HG03342 (cell line): Measurements from ENCODE around the gene MAPT.
"Not testable (repeated sequence)": the region's sequence is repeated elsewhere in the genome, so short reads cannot be mapped to it uniquely, and the experiment has no call there.

Experiments
- ATAC-seq: cut with Tn5 transposase; IDR thresholded peaks from one replicate; pipeline ENCODE4 v1.9.1; 2021; ENCODE audit warnings: mild to moderate bottlenecking, moderate library complexity; ENCODE audit not compliant: unreplicated experiment

MAPT gene

DNA sequence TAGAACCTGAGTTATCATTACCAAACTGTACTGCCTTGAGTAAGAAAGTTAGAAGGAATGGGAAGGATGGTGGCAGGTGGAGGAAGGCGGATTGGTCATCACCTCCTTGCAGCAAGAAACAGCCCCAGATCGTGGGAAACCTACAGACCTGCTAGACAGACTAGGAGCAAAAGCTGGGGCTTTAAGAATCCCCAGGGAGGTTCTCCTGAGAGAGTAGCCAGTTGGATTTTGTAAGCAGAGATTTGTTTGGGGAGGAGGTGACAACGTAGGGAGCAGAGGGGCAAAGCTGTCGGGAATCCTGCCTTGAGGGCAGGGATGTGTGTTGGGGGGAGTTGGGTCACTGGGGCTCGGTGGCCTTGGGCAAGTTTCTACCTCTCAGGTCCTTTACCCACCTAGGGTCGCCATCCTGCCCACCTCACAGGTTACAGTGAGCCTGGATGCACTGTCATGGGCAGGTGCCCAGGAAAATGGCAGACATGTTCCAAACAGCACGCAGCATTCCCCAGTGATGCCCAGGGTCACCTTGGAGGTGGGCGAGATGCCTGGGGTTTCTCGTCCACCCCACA, 55.5 kb downstream of the MAPT start:
- ATAC-seq = no peak

DNA sequence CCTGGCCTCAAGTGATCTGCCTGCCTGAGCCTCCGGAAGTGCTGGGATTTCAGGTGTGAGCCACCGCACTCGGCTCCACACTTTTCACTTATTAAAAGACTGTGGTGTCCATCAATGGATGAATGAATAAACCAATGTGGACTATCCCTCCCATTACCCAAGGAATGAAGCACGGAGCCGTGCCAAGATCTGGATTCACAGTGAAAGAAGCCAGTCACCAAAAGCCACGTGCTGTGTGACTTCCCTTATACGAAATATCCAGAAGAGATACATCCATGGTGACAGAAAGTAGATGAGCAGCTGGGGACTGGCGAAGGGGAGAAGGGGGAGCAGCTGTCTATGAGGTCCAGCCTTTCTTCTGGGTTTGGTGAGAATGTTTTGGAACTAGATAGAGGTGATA, 56.5 kb downstream of the MAPT start:
- no peak for ATAC-seq

DNA sequence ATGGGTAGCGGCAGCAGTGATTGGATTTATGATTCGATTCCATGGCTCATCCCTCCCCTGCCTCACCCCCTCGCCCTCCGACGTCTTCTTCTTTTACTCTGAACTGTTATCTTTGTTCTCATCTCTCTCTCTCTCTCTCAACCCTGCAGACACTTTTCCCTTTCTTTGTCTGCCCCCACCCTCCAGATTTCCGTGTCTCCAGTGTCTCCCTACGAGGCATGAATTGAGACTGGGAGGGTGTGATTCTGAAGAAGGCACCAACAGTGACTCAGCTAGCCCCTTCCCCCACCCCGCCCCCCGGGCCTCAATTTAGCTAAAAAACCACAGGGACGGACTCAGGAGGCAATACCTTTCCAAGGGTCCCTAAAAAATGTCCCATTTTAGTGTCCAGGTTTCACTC, 57.0 kb downstream of the MAPT start:
- no peak for ATAC-seq

DNA sequence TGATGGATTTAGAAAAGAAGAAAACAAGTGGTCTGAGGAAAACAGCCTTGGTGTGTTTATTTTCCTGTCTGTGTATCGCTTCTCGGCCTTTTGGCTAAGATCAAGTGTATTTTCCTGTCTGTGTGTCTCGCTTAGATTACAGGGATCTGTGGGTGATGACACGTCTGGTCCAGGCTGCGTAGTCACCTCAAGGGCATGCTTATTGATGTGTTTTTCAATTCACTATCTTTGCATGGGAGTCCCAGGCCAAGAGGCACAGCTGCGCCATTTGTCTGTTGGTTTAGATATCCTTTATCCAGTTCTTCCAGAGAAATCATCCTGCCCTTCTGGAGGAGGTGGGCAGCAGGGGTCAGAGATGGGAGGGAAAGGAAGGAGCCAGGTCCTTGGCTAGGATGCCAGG, 57.6 kb downstream of the MAPT start:
- ATAC-seq = no peak

DNA sequence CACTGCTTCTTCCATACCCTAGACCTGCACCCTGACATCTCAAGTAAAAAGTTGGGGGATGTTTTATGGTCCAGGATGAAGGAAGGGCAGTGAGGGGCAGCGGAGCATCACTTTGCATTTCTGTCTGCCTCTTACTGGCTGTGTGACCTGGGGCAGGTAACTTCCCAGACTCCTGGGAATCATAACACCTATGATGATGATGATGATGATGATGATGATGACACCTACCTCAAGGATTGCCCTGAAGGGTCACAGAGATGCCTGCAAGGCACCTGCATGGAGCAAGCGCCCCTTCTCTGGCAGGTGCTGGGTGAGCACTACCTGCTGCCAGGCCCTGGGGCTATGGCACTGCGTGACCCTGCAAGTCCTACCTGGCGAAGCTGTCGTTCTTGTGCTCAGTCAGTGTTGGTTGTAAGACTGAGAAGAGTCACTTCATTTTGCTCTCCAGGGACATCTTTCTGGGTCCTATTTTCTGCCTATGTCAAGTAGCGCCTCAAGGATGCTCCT, 58.5 kb downstream of the MAPT start:
- ATAC-seq = no peak

DNA sequence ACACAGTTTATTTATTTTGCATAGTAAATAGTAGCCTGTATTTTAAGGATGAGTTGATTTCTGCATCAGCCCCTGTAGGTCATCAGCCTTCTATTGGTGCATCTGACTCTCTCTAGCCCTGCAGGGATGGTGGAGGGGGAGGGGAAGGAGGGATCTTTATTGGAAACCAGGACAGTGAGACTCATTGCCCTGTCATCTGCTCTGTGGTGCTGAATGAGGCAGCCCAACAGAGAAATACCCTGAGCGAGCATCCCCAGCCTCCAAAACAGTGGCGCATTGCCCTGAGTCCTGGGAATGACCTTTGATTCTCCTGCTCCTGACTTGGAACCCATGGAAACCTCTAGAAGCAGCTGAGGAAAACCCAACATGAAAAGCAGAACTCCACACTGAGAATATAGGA, 59.2 kb downstream of the MAPT start:
- ATAC-seq = no peak

DNA sequence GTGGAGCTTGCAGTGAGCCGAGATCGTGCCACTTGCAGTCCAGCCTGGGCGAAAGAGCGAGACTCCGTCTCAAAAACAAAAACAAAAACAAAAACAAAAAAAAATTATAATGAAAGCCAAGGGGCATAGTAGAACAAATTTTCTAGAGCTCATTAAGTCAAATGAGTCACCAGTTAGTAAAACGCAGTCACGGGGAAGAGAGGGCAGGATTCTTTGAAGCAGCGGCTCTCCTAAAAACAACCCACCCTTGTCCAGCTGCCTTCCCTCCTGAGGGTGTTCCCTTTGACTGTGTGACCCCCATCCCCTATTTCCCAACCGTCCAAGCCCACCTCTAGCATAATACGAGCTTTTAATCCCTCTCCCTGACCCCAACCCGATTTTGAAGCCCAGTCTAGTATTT, 60.6 kb downstream of the MAPT start:
- ATAC-seq = no peak

DNA sequence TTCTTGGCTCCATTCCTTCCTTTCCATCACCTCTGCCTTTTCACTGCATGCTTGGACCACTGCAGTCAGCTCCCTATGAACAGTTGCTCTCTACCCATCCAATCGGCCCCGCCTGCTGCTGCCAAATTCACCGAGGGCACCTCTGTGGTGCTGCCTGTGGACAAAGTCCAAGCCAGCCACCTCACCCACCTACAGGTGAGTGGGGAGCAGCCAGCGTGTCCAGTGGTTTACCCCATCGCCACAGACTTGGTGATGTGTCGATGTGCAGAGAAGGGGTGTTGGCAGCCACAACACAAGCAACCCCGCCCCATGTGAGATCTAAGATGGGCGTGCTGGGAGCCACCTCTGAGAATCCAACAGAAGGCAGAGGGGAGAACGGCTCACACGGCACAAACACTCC, 61.0 kb downstream of the MAPT start:
- ATAC-seq = no peak

DNA sequence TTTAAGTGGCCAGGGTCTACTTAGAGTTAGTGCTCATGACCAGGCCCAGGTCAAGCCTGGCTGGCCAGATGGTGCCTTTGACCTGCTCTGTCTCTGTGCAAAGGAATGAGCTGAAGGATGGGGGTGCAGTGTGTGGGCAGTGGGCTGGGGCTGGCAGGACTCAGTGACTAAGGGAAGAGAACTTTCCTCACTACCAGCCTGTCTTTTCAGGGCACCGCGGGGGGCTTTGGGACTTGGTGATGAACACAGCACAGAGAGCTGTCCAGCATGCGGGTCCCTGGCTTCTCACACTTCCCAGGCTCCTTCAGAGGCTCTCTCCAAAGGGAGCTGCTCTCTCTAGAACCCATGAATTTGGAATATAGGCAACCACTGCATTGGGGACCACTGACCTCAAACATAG, 61.7 kb downstream of the MAPT start:
- ATAC-seq = no peak

DNA sequence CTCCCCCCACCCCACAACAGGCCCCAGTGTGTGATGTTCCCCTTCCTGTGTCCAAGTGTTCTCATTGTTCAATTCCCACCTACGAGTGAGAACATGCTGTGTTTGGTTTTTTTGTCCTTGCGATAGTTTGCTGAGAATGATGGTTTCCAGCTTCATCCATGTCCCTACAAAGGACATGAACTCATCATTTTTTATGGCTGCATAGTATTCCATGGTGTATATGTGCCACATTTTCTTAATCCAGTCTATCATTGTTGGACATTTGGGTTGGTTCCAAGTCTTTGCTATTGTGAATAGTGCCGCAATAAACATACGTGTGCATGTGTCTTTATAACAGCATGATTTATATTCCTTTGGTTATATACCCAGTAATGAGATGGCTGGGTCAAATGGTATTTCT, 62.4 kb downstream of the MAPT start:
- ATAC-seq = not testable (repeated sequence)

DNA sequence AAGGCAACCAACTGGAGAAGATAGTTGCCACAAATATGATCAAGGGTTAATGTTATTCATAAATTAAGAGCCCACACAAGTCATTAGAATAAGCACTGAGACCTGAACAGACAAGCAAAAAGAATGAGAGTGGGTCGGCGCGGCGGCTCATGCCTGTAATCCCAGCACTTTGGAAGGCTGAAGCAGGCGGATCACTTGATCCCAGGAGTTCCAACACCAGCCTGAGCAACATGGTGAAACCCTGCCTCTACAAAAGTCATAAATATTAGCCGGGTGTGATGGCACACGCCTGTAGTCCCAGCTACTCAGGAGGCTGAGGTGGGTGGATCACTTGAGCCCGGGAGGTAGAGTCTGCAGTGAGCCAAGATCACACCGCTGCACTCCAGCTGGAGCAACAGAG, 64.0 kb downstream of the MAPT start:
- ATAC-seq = no peak

DNA sequence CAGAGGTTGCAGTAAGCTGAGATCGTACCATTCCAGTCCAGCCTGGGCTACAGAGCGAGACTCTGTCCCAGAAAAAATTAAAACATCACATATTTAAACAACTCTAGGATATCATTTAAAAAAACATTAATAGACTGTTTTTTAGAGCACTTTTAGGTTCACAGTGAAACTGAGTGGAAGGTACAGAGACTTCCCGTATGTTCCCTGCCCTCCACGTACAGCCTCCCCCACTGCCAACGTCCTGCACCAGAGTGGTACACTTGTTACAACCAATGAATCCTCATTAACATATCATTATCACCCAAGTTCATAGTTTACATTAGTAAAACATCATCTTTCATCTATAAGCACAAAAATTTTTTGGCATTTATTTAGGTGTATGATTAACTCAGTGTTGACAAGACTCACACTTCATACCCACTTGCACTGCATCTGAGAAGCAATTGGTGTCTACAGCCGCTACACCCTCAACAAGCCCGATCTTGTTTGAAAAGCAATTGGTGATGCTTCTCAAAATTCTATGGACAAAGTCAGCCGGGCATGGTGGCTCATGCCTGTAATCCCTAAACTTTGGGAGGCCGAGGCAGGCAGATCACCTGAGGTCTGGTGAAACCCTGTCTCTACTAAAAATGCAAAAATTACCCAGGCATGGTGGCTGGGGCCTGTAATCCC, 64.8 kb downstream of the MAPT start:
- ATAC-seq = no peak

DNA sequence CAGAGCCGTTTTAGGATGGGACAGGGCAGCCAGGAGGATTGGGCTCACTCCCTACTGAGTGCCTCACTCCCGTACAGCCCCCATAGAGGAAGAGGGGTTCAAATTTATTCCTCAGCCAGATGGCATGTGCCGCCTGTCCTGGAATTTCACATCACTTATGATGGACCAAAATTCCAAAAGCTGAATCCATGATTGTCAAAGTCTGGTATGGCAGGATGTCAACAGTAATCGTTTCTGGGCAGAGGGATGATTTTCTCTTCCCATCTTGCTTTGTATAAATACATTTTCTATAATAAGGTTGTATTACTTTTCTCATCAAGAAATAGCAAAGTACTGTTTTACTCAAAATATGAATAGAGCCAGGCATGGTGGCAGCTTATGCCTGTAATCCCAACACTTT, 66.0 kb downstream of the MAPT start:
- ATAC-seq = no peak

DNA sequence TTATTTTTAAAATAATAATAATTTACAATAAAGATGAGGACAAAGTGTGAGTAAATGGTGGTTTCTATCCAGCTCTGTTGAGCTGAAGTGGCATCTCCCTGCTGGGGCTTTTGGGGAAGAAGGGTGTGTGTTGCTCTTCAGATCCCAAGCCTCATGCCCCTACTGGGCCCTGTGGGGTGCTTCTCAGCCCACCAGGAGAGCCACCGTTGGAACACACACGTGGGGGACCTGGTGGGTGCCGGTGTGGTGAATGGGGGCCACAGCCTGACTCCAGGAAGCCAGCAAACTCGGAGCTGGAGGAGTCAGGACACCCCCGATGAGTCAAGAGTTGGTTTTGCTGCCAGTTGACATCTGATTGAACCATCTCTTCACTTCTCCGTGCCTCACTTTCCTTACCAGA, 66.9 kb downstream of the MAPT start:
- no peak for ATAC-seq

DNA sequence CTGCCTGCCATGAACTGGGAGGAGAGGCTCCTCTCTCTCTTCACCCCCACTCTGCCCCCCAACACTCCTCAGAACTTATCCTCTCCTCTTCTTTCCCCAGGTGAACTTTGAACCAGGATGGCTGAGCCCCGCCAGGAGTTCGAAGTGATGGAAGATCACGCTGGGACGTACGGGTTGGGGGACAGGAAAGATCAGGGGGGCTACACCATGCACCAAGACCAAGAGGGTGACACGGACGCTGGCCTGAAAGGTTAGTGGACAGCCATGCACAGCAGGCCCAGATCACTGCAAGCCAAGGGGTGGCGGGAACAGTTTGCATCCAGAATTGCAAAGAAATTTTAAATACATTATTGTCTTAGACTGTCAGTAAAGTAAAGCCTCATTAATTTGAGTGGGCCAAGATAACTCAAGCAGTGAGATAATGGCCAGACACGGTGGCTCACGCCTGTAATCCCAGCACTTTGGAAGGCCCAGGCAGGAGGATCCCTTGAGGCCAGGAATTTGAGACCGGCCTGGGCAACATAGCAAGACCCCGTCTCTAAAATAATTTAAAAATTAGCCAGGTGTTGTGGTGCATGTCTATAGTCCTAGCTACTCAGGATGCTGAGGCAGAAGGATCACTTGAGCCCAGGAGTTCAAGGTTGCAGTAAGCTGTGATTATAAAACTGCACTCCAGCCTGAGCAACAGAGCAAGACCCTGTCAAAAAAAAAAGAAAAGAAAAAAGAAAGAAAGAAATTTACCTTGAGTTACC, 68.0 kb downstream of the MAPT start:
- no peak for ATAC-seq

DNA sequence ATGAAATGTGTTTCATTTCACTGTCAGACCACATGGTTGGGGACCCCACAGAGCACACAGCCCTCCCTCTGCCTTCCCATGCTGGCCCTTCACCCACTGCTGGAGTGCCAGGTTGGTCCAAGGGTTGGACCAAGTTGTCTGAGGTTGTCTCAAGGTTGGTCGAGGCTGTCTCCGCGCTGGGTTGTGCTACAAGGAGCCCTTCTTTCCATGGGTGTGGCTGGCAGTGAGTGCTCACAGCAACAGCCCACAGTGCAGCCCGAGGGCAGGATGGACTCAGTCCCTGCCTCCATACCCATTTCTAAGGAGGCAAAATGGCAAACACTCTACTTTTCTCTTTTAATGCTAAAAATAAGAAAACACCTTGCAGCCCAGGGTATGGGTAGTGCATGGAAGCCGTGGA, 68.9 kb downstream of the MAPT start:
- no peak for ATAC-seq

DNA sequence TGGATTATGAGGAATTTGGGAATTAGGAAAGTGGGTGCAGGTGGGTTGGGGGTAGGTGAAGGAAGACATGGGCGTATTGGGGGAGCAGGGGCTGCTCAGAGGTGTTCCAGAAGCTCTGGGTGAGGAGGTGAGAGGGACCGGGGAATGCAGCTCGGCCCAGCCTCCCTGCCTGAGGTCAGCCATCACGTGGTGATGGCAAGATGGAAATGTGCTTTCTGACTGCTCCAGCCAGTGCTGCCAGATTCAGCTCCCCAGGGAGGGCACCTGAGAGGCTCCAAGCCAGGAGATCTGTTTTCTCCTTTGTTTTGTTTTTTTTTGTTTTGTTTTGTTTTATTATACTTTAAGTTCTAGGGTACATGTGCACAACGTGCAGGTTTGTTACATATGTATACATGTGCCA, 69.5 kb downstream of the MAPT start:
- no peak for ATAC-seq

DNA sequence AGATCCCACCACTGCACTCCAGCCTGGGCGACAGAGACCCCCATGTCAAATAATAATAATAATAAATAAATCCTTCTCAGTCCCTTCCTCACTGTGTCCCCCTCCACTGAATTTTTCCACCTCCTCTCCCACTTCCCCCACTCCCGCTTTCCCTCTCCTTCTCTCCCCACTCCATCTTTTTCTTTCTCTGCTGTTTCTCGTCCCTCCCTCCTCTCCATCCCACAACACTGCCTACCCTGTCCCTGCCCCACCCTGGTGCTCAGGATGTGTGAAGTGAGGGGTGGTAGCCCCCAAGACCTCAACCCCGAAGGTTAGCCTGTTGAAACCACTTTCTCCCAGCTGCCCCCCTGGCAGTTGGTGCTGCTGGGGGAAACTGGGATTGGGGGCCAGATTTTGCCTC, 70.3 kb downstream of the MAPT start:
- no peak for ATAC-seq

DNA sequence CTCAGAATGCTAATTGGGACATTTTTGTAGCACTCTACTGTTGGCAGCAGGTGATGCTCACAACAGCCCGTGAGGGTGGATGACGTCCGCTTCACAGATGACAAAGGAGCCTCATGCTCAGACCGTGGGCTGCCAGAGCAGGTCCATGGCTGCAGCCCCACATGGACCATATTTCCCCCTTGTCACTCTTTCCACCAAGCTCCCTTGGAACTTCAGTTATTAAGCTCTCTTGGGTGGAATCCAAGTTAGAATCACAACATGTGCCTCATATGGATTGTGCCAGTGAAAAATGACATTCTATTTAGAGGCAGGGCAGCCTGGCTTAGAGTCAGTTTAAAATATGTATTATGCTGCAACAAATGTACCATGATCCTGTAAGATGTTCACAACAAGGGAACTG, 71.5 kb downstream of the MAPT start:
- ATAC-seq = no peak

DNA sequence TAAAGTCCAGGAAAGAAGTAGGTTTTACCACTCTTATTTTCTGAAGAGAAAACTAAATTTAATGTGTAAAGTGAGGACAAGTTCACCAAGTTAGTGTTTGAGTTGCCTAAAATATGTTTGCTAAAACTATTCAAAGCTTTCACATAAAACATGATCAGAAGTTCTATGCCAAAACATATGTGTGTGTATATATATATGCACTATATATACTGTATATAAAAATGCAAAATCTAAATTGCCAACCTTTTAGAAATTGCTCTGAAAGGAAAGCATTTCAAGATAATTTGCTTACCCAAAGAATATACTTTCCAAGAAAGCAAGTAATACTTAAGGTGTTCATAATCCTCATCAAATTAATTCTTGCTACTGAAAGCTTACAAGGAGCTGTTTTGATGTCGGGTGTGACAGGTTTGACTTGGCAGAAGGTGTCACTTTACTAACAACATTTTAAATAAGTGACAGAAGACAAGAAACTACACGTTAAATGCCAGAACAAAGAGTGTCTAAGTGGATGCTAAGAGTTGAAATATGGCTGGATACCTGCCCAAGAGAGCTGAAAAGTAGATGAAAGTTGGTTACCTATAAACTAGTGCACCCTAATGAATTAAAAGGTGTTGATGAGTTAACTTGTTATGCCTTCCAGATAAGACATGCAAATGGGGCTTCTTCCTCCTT, 72.4 kb downstream of the MAPT start:
- no peak for ATAC-seq

DNA sequence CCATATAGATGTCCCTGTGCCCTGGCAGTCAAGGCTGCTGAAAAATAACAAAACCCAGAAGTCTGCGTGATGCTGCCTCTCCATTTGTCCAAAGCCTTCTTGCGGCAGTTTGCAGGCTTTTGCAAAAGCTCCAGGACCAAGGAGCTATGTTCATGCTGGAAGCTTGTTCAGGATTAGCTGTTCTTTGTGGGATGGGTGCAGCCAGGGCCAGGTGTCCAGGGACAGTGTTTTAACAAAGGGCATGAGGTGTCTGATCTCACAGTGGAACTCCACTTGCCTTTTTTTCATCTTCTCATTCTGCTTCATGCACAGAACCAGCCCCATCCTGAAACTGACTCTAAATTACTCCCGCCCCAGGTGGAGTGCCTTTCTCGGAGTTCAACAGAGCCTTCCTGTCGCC, 73.0 kb downstream of the MAPT start:
- ATAC-seq = no peak

DNA sequence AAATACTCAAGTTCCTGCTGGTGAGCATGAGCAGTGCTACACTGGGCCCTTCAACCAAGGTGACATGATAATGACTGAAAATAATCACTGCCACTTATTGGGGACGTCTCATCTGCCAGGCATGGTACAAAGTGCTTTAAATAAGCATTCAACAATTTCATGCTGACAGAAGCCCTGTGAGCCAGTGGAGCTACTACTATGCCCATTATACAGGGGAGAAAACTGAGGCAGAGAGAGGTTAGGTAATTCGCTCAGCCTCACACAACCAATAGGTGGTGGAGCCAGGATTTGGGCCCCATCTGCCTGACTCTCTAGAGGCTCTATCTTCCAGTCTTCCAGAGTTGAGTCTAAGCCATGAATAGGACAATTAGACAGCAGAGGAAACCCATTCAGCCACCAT, 74.4 kb downstream of the MAPT start:
- ATAC-seq = no peak
